Measurements from ENCODE around the gene CAMK2D.

GRCh38 chr4:113750734-113751133 is 10.8 kb downstream of the CAMK2D start:
- no peak for TF ChIP-seq CTCF (conservative IDR thresholded peaks at IDR 0.05; ENCODE audit: low read depth, low read length)
- TF ChIP-seq EZH2 (IDR thresholded peaks at IDR 0.05; ENCODE audit: borderline replicate concordance, low read depth, low read length, poor library complexity, severe bottlenecking) = no peak
